Skeletal muscle satellite cell (primary cell): ENCODE measurements around the gene SYCN.

Experiments used
- H3K27me3 ChIP-seq: 2 replicates; pipeline ENCODE4 v1.7.0; 2013; ENCODE audit warnings: low read length; ENCODE audit not compliant: control insufficient read depth, insufficient read depth
- H3K36me3 ChIP-seq: 2 replicates; pipeline ENCODE4 v1.7.0; 2013; ENCODE audit warnings: mild to moderate bottlenecking, control low read depth, low read length; ENCODE audit not compliant: insufficient read depth
- H3K4me1 ChIP-seq: 2 replicates; pipeline ENCODE4 v1.7.0; 2013; ENCODE audit warnings: low read length; ENCODE audit not compliant: control insufficient read depth, insufficient read depth
- H3K4me2 ChIP-seq: 2 replicates; pipeline ENCODE4 v1.7.0; 2013; ENCODE audit warnings: mild to moderate bottlenecking, low read length
- H3K4me3 ChIP-seq: 2 replicates; pipeline ENCODE4 v1.7.0; 2013; ENCODE audit warnings: low read length
- H3K9ac ChIP-seq: 2 replicates; pipeline ENCODE4 v1.7.0; 2013; ENCODE audit warnings: mild to moderate bottlenecking, low read depth, low read length, moderate library complexity
- H3K9me3 ChIP-seq: replicated peaks from 2 replicates; pipeline ENCODE4 v1.7.0; 2013; ENCODE audit warnings: mild to moderate bottlenecking, control low read depth, low read length

The SYCN gene

GRCh38 chr19:39156326-39157230 lies 47.5 kb downstream of the SYCN start:
- Histone ChIP-seq H3K9ac (no peak overlapping the region), H3K4me2 (peak overlapping the region; percentile 66), H3K27me3 (no peaks in the 10 kb centered on the region), H3K4me1 (peaks cover 28% of the 10 kb centered on the region), H3K9me3 (no peaks in the 10 kb centered on the region), H3K36me3 (no peaks in the 10 kb centered on the region), H3K4me3 (no peak overlapping the region)

DNA sequence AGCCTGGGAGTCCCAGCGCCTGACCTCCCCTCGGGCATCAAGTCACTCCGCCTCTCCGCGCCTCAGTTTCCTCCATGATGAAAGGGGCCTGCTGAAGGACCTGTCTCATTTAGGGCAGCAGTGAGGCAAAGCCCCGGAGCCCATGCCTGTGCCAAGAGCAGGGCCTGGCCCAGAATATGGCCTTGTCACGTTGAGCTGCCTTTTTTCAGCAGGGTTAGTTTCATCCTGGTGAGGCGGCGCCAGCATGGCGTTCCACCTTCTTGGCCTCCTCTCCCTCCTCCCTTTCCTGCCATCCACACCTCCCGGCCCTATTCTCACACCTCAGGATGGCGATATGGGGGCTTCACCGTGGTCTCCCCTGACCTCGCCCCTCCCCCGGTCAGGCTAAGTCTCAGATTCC lies 48.3 kb downstream of the SYCN start:
- Histone ChIP-seq H3K36me3 (no peaks in the 10 kb centered on the region), H3K4me2 (no peak overlapping the region), H3K4me3 (no peak overlapping the region), H3K27me3 (no peaks in the 10 kb centered on the region), H3K9ac (no peak overlapping the region), H3K4me1 (peaks cover 20% of the 10 kb centered on the region), H3K9me3 (no peaks in the 10 kb centered on the region)

- Histone ChIP-seq H3K9me3 (no peaks in the 10 kb centered on the region), H3K27me3 (no peaks in the 10 kb centered on the region), H3K4me3 (no peak overlapping the region), H3K36me3 (no peaks in the 10 kb centered on the region), H3K4me1 (peaks cover 15% of the 10 kb centered on the region), H3K9ac (no peak overlapping the region), H3K4me2 (no peak overlapping the region)
Measured at GRCh38 chr19:39155114-39155700, 48.9 kb downstream of the SYCN start.

DNA sequence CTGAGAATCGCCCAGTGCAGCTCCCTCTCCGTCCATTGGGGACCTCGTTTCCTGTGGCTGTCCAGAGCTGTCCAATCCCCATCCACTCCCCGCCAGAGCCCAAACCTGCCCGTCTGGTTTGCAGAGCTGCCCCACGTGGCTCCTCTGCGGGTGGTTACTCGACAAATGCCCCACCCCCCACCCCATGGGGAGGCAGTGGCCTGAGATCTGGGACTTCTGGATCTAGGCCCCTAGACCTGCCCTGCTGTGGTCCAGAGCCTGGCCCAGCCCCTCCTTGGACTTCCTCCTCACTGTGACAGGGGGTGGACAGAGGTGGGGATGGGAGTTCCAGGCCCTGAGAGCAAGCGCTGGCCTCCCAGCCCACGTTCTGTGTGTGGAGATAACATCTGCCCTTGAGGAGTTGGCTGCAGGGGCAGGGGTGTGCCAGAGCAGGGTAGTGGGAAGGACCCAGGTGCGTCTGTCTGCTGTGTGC lies 49.4 kb downstream of the SYCN start:
- Histone ChIP-seq H3K4me3 (no peak overlapping the region), H3K9me3 (no peaks in the 10 kb centered on the region), H3K4me2 (no peak overlapping the region), H3K36me3 (no peaks in the 10 kb centered on the region), H3K4me1 (peaks cover 12% of the 10 kb centered on the region), H3K9ac (no peak overlapping the region), H3K27me3 (no peaks in the 10 kb centered on the region)

GRCh38 chr19:39154100-39154628 lies 49.9 kb downstream of the SYCN start:
- Histone ChIP-seq H3K36me3 (no peaks in the 10 kb centered on the region), H3K9ac (no peak overlapping the region), H3K4me1 (peaks cover 12% of the 10 kb centered on the region)

More at GRCh38 chr19:39154100-39154628, 49.9 kb downstream of the SYCN start:
- Histone ChIP-seq H3K9me3 (no peaks in the 10 kb centered on the region), H3K27me3 (no peaks in the 10 kb centered on the region), H3K4me3 (no peak overlapping the region), H3K4me2 (no peak overlapping the region)
